WTC11 (cell line): ENCODE results near the gene ENTPD1. TPM values are rescaled to one million over a fixed set of nuclear protein-coding genes. Genes with fewer than 3 reads are reported as not detected.

Experiments
- ATAC-seq: fragments of 200-7000 bp; cut with Tn5 transposase; 2 replicates; pipeline ENCODE4 v1.10.0; 2021; ENCODE audit warnings: mild to moderate bottlenecking, moderate library complexity
- CTCF ChIA-PET: fragments of 300-600 bp; sonication (Branson Sonifier 250); formaldehyde crosslinking; loops from one replicate; lab custom pipeline; 2021; ENCODE audit warnings: antibody characterized with exemption; lab: Charles Lee
- POLR2A ChIA-PET: fragments of 350-600 bp; sonication (Branson Sonifier 250); formaldehyde crosslinking; loops from one replicate; lab custom pipeline; 2021; ENCODE audit warnings: antibody characterized with exemption; lab: Charles Lee
- DNase-seq: peaks from one replicate; pipeline ENCODE4 v3.0.0; 2021; ENCODE audit warnings: low spot score
- H3K27ac Mint-ChIP-seq: 2 replicates; pipeline ENCODE4 v1.8.0; 2021; ENCODE audit warnings: mixed read lengths
- H3K27me3 Mint-ChIP-seq: 2 replicates; pipeline ENCODE4 v1.8.0; 2021; ENCODE audit warnings: low read depth, mild to moderate bottlenecking, moderate library complexity, mixed read lengths
- H3K36me3 Mint-ChIP-seq: 2 replicates; pipeline ENCODE4 v1.8.0; 2021; ENCODE audit warnings: mixed read lengths
- H3K4me1 Mint-ChIP-seq: 2 replicates; pipeline ENCODE4 v1.8.0; 2022; ENCODE audit warnings: mixed read lengths
- H3K4me3 Mint-ChIP-seq: 2 replicates; pipeline ENCODE4 v1.8.0; 2021; ENCODE audit warnings: mild to moderate bottlenecking, moderate library complexity, mixed read lengths
- H3K9me3 Mint-ChIP-seq: 2 replicates; pipeline ENCODE4 v1.8.0; 2021; ENCODE audit warnings: mixed read lengths
- AFF4 ChIP-seq: sonication (generic); formaldehyde crosslinking; IDR thresholded peaks from 2 replicates; pipeline ENCODE4 v1.8.1; 2023; ENCODE audit warnings: mild to moderate bottlenecking, missing genetic modification reagents, borderline replicate concordance
- ATF2 ChIP-seq: sonication (generic); formaldehyde crosslinking; IDR thresholded peaks from 2 replicates; pipeline ENCODE4 v1.8.1; 2022; ENCODE audit warnings: low read depth, missing genetic modification reagents, borderline replicate concordance
- CBFB ChIP-seq: sonication (generic); formaldehyde crosslinking; IDR thresholded peaks from 2 replicates; pipeline ENCODE4 v1.8.1; 2022; ENCODE audit warnings: mild to moderate bottlenecking, low read depth, missing genetic modification reagents
- CREB1 ChIP-seq: sonication (generic); formaldehyde crosslinking; IDR thresholded peaks from 2 replicates; pipeline ENCODE4 v1.8.0; 2023; ENCODE audit warnings: mild to moderate bottlenecking, missing genetic modification reagents
- E2F5 ChIP-seq: sonication (generic); formaldehyde crosslinking; IDR thresholded peaks from 2 replicates; pipeline ENCODE4 v1.8.1; 2022; ENCODE audit warnings: mild to moderate bottlenecking, moderate library complexity, missing genetic modification reagents
- ELF4 ChIP-seq: sonication (generic); formaldehyde crosslinking; IDR thresholded peaks from 2 replicates; pipeline ENCODE4 v1.8.1; 2022; ENCODE audit warnings: low read depth, mild to moderate bottlenecking, moderate library complexity, missing genetic modification reagents
- GRHL2 ChIP-seq: fragments of 250-450 bp; sonication (Bioruptor Pico); IDR thresholded peaks from 2 replicates; pipeline ENCODE4 v1.8.0; 2022; ENCODE audit warnings: mild to moderate bottlenecking, moderate library complexity; ENCODE audit not compliant: insufficient replicate concordance, severe bottlenecking
- JUN ChIP-seq: sonication (generic); formaldehyde crosslinking; IDR thresholded peaks from 2 replicates; pipeline ENCODE4 v1.8.0; 2023; ENCODE audit warnings: mild to moderate bottlenecking, missing genetic modification reagents
- KAT7 ChIP-seq: sonication (generic); formaldehyde crosslinking; IDR thresholded peaks from 2 replicates; pipeline ENCODE4 v1.8.1; 2023; ENCODE audit warnings: missing genetic modification reagents, mild to moderate bottlenecking, borderline replicate concordance
- MLX ChIP-seq: sonication (generic); formaldehyde crosslinking; IDR thresholded peaks from 2 replicates; pipeline ENCODE4 v1.8.1; 2023; ENCODE audit warnings: mild to moderate bottlenecking, missing genetic modification reagents, moderate library complexity
- MYBL2 ChIP-seq: sonication (generic); formaldehyde crosslinking; IDR thresholded peaks from 2 replicates; pipeline ENCODE4 v1.8.1; 2023; ENCODE audit warnings: mild to moderate bottlenecking, moderate library complexity, missing genetic modification reagents
- NFATC4 ChIP-seq: fragments of 250-450 bp; sonication (Bioruptor Pico); IDR thresholded peaks from 2 replicates; pipeline ENCODE4 v1.9.0; 2021; ENCODE audit warnings: mild to moderate bottlenecking
- NR2C2 ChIP-seq: sonication (generic); formaldehyde crosslinking; IDR thresholded peaks from 2 replicates; pipeline ENCODE4 v1.8.0; 2022; ENCODE audit warnings: mild to moderate bottlenecking, missing genetic modification reagents
- SMAD3 ChIP-seq: sonication (generic); formaldehyde crosslinking; IDR thresholded peaks from 2 replicates; pipeline ENCODE4 v1.8.0; 2022; ENCODE audit warnings: missing genetic modification reagents, mild to moderate bottlenecking, borderline replicate concordance
- SOX15 ChIP-seq: fragments of 250-450 bp; sonication (Bioruptor Pico); IDR thresholded peaks from 2 replicates; pipeline ENCODE4 v1.9.0; 2021; ENCODE audit warnings: mild to moderate bottlenecking
- TEAD4 ChIP-seq: sonication (generic); formaldehyde crosslinking; IDR thresholded peaks from 2 replicates; pipeline ENCODE4 v1.8.0; 2022; ENCODE audit warnings: mild to moderate bottlenecking, missing genetic modification reagents
- ZBTB21 ChIP-seq: sonication (generic); formaldehyde crosslinking; IDR thresholded peaks from 2 replicates; pipeline ENCODE4 v1.8.1; 2023; ENCODE audit warnings: mild to moderate bottlenecking, missing genetic modification reagents, borderline replicate concordance
- ZNF219 ChIP-seq: sonication (generic); formaldehyde crosslinking; IDR thresholded peaks from 2 replicates; pipeline ENCODE4 v1.8.0; 2023; ENCODE audit warnings: missing genetic modification reagents, mild to moderate bottlenecking, borderline replicate concordance
- ZNF317 ChIP-seq: sonication (generic); formaldehyde crosslinking; IDR thresholded peaks from 2 replicates; pipeline ENCODE4 v1.8.1; 2023; ENCODE audit warnings: low read depth, mild to moderate bottlenecking, moderate library complexity, missing genetic modification reagents, borderline replicate concordance
- ZNF416 ChIP-seq: fragments of 250-450 bp; sonication (Bioruptor Pico); IDR thresholded peaks from 2 replicates; pipeline ENCODE4 v1.9.0; 2021; ENCODE audit warnings: mild to moderate bottlenecking, inconsistent platforms
- total RNA-seq: library from RNA; stranded (reverse); gene quantifications from 3 replicates; pipeline ENCODE4 v1.2.3, GENCODE V29; 2021
- TF ChIP-seq, protein P1 (sequence below): fragments of 250-450 bp; sonication (Bioruptor Pico); IDR thresholded peaks from 2 replicates; pipeline ENCODE4 v1.8.0; 2021; ENCODE audit warnings: mild to moderate bottlenecking
- TF ChIP-seq, protein P2 (sequence below): fragments of 250-450 bp; sonication (Bioruptor Pico); IDR thresholded peaks from 2 replicates; pipeline ENCODE4 v1.9.0; 2021; ENCODE audit warnings: mild to moderate bottlenecking
- TF ChIP-seq, protein P3 (sequence below): sonication (generic); formaldehyde crosslinking; IDR thresholded peaks from 2 replicates; pipeline ENCODE4 v1.8.0; 2023; ENCODE audit warnings: mild to moderate bottlenecking, missing genetic modification reagents

Gene ENTPD1
- total RNA-seq, 1 experiment from 2014 or later, result 2.3 TPM

DNA sequence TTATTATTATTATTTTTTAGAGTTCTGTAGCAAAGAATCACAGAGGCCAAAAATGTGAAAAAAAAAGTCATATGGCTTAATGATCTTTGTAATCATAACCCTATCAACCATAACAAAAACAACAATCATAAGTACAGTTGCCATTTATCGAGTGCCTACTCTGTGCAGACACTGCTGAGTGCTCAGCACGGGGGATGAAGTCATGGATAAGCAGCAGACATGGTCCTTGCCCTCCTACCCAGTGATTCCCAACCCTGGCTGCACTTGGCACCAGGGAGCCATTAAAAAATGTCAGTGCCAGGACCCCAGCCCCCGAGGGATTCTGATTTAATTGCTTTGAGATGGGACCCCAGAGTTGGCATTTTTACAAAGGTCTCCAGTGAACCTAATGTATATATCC is 38.2 kb downstream of the ENTPD1 start (continued):
- TF ChIP-seq ATF2, result no peak
- TF ChIP-seq ZNF416, result no peak
- TF ChIP-seq SOX15 (CRISPR knock-in tag), result no peak
- no peak for TF ChIP-seq GRHL2 (CRISPR knock-in tag)
- TF ChIP-seq, protein P1, sequence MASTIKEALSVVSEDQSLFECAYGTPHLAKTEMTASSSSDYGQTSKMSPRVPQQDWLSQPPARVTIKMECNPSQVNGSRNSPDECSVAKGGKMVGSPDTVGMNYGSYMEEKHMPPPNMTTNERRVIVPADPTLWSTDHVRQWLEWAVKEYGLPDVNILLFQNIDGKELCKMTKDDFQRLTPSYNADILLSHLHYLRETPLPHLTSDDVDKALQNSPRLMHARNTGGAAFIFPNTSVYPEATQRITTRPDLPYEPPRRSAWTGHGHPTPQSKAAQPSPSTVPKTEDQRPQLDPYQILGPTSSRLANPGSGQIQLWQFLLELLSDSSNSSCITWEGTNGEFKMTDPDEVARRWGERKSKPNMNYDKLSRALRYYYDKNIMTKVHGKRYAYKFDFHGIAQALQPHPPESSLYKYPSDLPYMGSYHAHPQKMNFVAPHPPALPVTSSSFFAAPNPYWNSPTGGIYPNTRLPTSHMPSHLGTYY, result no peak
- TF ChIP-seq AFF4, result no peak
- no peak for TF ChIP-seq ZNF219
- no peak for TF ChIP-seq MLX
- no peak for TF ChIP-seq TEAD4 (CRISPR knock-in tag)

DNA sequence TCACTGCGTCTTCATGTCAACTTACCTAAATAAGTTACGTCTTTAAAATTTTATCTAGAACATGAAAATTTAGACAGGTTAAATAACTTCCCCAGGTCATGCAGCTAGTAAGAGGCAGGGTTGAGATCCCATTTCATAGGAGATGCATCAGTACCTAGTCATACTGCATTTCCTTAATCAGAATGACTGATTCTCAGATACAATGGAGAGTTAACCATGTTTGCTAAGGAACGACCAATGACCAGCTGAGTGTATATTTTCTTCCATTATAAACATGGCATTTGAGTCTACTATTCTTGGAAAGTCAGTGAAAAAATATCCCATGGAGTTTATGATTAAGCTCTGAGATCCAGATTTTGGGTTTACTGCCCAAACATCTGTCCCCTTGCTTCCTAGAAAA is 39.6 kb downstream of the ENTPD1 start:
- POLR2A ChIA-PET, result no interaction called here
- ATAC-seq (no peak), DNase-seq (no peak)
- peaks cover 7% of the 10 kb centered on the region; the same call in 1 of the 2 replicates for H3K27me3 Mint-ChIP-seq
- TF ChIP-seq SMAD3 (CRISPR knock-in tag), result no peak
- TF ChIP-seq ZNF317 (CRISPR knock-in tag), result no peak
- no peak for TF ChIP-seq ZBTB21 (CRISPR knock-in tag)
- no peak for TF ChIP-seq NR2C2 (CRISPR knock-in tag)
- no peak for TF ChIP-seq ELF4 (CRISPR knock-in tag)
- TF ChIP-seq MYBL2 (CRISPR knock-in tag), result no peak
- no peak for TF ChIP-seq AFF4
- no peak for TF ChIP-seq KAT7
- no peak for TF ChIP-seq NFATC4 (CRISPR knock-in tag)
- no peak for TF ChIP-seq CBFB (CRISPR knock-in tag)
- TF ChIP-seq, protein P2, sequence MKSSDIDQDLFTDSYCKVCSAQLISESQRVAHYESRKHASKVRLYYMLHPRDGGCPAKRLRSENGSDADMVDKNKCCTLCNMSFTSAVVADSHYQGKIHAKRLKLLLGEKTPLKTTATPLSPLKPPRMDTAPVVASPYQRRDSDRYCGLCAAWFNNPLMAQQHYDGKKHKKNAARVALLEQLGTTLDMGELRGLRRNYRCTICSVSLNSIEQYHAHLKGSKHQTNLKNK (CRISPR knock-in tag), result no peak
- TF ChIP-seq JUN (CRISPR knock-in tag), result no peak
- TF ChIP-seq, protein P3, sequence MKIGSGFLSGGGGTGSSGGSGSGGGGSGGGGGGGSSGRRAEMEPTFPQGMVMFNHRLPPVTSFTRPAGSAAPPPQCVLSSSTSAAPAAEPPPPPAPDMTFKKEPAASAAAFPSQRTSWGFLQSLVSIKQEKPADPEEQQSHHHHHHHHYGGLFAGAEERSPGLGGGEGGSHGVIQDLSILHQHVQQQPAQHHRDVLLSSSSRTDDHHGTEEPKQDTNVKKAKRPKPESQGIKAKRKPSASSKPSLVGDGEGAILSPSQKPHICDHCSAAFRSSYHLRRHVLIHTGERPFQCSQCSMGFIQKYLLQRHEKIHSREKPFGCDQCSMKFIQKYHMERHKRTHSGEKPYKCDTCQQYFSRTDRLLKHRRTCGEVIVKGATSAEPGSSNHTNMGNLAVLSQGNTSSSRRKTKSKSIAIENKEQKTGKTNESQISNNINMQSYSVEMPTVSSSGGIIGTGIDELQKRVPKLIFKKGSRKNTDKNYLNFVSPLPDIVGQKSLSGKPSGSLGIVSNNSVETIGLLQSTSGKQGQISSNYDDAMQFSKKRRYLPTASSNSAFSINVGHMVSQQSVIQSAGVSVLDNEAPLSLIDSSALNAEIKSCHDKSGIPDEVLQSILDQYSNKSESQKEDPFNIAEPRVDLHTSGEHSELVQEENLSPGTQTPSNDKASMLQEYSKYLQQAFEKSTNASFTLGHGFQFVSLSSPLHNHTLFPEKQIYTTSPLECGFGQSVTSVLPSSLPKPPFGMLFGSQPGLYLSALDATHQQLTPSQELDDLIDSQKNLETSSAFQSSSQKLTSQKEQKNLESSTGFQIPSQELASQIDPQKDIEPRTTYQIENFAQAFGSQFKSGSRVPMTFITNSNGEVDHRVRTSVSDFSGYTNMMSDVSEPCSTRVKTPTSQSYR (CRISPR knock-in tag), result no peak
- no peak for TF ChIP-seq CREB1 (CRISPR knock-in tag)
- no peak for TF ChIP-seq E2F5 (CRISPR knock-in tag)
- CTCF ChIA-PET, result no interaction called here
- no peak overlapping the region for H3K27ac Mint-ChIP-seq
- H3K9me3 Mint-ChIP-seq, result peaks cover 29% of the 10 kb centered on the region
- no peak overlapping the region for H3K4me3 Mint-ChIP-seq
- H3K4me1 Mint-ChIP-seq, result peaks cover 7% of the 10 kb centered on the region
- H3K36me3 Mint-ChIP-seq, result peaks cover 15% of the 10 kb centered on the region
